PC-3 (cell line): ENCODE data around the gene TMEM132E. TPM values are rescaled to one million over a fixed set of nuclear protein-coding genes. Genes with fewer than 3 reads are reported as not detected.

ENCODE experiments used
- ATAC-seq: fragments of 200-7000 bp; cut with Tn5 transposase; 2 replicates; pipeline ENCODE4 v1.9.1; 2020; ENCODE audit warnings: mild to moderate bottlenecking, moderate library complexity
- BruUV-seq: library from RNA; stranded (reverse); fragments of 400-500 nt; replicated peaks from 2 replicates; lab custom pipeline; 2021; lab: Mats Ljungman, UMichigan
- CTCF ChIA-PET: fragments of 300-600 bp; sonication (Branson Sonifier 250); formaldehyde crosslinking; loops from one replicate; lab custom pipeline; 2022; ENCODE audit warnings: antibody characterized with exemption; lab: Charles Lee
- POLR2A ChIA-PET: fragments of 300-600 bp; sonication (Branson Sonifier 250); formaldehyde crosslinking; loops from one replicate; lab custom pipeline; 2022; ENCODE audit warnings: antibody characterized with exemption; ENCODE audit not compliant: unreplicated experiment; lab: Charles Lee
- DNase-seq: peaks from one replicate; pipeline ENCODE4 v3.0.0-alpha.2; 2015
- H2AFZ ChIP-seq: fragments of 300-600 bp; sonication (generic); 2 replicates; pipeline ENCODE4 v1.6.0; 2016; ENCODE audit warnings: antibody characterized with exemption, low read length
- H3F3A ChIP-seq: fragments of 300-600 bp; sonication (generic); one replicate; pipeline ENCODE4 v1.6.0; 2017; ENCODE audit warnings: antibody characterized with exemption, low read length, control low read depth, mild to moderate bottlenecking; ENCODE audit not compliant: unreplicated experiment
- H3K27ac ChIP-seq: fragments of 300-600 bp; sonication (generic); 2 replicates; pipeline ENCODE4 v1.5.1; 2016; ENCODE audit warnings: mild to moderate bottlenecking, low read length
- H3K27me3 ChIP-seq: fragments of 300-600 bp; sonication (generic); 2 replicates; pipeline ENCODE4 v1.6.1; 2016; ENCODE audit warnings: low read length, mixed read lengths
- H3K36me3 ChIP-seq: fragments of 300-600 bp; sonication (generic); 2 replicates; pipeline ENCODE4 v1.6.1; 2016; ENCODE audit warnings: low read depth, mixed run types, low read length, mixed read lengths
- H3K4me1 ChIP-seq: fragments of 300-600 bp; sonication (generic); 2 replicates; pipeline ENCODE4 v1.5.1; 2016; ENCODE audit warnings: low read length; ENCODE audit not compliant: insufficient read depth
- H3K4me2 ChIP-seq: fragments of 300-600 bp; sonication (generic); 2 replicates; pipeline ENCODE4 v1.6.0; 2016; ENCODE audit warnings: low read length
- H3K4me3 ChIP-seq: fragments of 300-600 bp; sonication (generic); 2 replicates; pipeline ENCODE4 v1.5.1; 2016; ENCODE audit warnings: mild to moderate bottlenecking, low read length, mixed read lengths
- H3K79me2 ChIP-seq: fragments of 300-600 bp; sonication (generic); 2 replicates; pipeline ENCODE4 v1.6.1; 2017; ENCODE audit warnings: low read length, mixed read lengths
- H3K9ac ChIP-seq: fragments of 300-600 bp; sonication (generic); 2 replicates; pipeline ENCODE4 v1.6.0; 2016; ENCODE audit warnings: mild to moderate bottlenecking, low read length
- H3K9me2 ChIP-seq: fragments of 300-600 bp; sonication (generic); replicated peaks from 2 replicates; pipeline ENCODE4 v1.6.1; 2016; ENCODE audit warnings: mixed run types, low read length, mixed read lengths
- H3K9me3 ChIP-seq: fragments of 300-600 bp; sonication (generic); 2 replicates; pipeline ENCODE4 v1.6.1; 2016; ENCODE audit warnings: low read length, mixed read lengths
- H4K20me1 ChIP-seq: fragments of 300-600 bp; sonication (generic); 2 replicates; pipeline ENCODE4 v1.6.1; 2016; ENCODE audit warnings: low read length, mixed read lengths
- EZH2 ChIP-seq: fragments of 300-600 bp; sonication (generic); IDR thresholded peaks from one replicate; pipeline ENCODE4 v1.6.1; 2017; ENCODE audit warnings: antibody characterized with exemption, mild to moderate bottlenecking, low read length; ENCODE audit not compliant: unreplicated experiment
- EZH2phosphoT487 ChIP-seq: fragments of 300-600 bp; sonication (generic); IDR thresholded peaks from 2 replicates; pipeline ENCODE4 v1.6.1; 2018; ENCODE audit warnings: mild to moderate bottlenecking, antibody characterized with exemption, low read length, borderline replicate concordance
- intact Hi-C: fragments of 100-400 bp; cut with micrococcal nuclease; formaldehyde crosslinking; loops from 2 replicates; pipeline ENCODE4 v1.9.0; 2023
- total RNA-seq: library from RNA; depleted of rRNA; stranded (reverse); fragments of >200 nt; gene quantifications from 2 replicates; pipeline ENCODE4 v1.2.3, GENCODE V29; 2014
- TF ChIP-seq, protein P1 (sequence below): fragments of 300-600 bp; sonication (generic); conservative IDR thresholded peaks from 2 replicates; pipeline ENCODE4 v1.5.1; 2017; ENCODE audit warnings: antibody characterized with exemption, low read depth, mild to moderate bottlenecking, low read length

Gene TMEM132E
- total RNA-seq, 1 experiment from 2014 or later, result not detected

DNA sequence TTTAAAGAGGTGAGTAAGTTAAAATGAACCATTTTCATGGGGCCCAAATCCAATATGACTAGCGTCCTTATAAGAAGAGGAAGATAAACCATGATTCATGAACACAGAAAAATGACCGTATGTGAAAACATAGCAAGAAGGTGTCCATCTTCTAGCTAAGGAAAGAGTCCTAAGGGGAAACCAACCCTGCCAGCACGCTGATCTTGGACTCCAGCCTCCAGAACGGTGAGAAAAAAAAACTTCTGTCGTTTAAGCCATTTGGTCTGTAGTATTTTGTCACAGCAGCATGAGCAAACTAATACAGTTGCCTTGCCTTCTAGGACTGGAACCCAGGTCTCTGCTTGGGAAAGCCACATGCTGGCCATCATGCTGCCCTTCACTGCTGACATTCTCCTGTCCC is 4.2 kb upstream of the TMEM132E start:
- H3K9me3 ChIP-seq, result no peaks in the 10 kb centered on the region
- no peaks in the 10 kb centered on the region for H3K79me2 ChIP-seq
- no peak for TF ChIP-seq EZH2
- TF ChIP-seq EZH2phosphoT487, result no peak
- TF ChIP-seq, protein P1, sequence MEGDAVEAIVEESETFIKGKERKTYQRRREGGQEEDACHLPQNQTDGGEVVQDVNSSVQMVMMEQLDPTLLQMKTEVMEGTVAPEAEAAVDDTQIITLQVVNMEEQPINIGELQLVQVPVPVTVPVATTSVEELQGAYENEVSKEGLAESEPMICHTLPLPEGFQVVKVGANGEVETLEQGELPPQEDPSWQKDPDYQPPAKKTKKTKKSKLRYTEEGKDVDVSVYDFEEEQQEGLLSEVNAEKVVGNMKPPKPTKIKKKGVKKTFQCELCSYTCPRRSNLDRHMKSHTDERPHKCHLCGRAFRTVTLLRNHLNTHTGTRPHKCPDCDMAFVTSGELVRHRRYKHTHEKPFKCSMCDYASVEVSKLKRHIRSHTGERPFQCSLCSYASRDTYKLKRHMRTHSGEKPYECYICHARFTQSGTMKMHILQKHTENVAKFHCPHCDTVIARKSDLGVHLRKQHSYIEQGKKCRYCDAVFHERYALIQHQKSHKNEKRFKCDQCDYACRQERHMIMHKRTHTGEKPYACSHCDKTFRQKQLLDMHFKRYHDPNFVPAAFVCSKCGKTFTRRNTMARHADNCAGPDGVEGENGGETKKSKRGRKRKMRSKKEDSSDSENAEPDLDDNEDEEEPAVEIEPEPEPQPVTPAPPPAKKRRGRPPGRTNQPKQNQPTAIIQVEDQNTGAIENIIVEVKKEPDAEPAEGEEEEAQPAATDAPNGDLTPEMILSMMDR, result no peak
- DNase-seq, result no peak
- H3K4me1 ChIP-seq, result no peaks in the 10 kb centered on the region
- H3F3A ChIP-seq, result no peaks in the 10 kb centered on the region
- H3K4me2 ChIP-seq, result no peak overlapping the region
- BruUV-seq, result no TSS peak
- no peak overlapping the region for H3K4me3 ChIP-seq
- no peaks in the 10 kb centered on the region for H3K36me3 ChIP-seq
- H4K20me1 ChIP-seq, result no peaks in the 10 kb centered on the region
- ATAC-seq, result no peak
- H3K27ac ChIP-seq, result no peak overlapping the region
- no peaks in the 10 kb centered on the region for H3K9me2 ChIP-seq
- ChIA-PET CTCF (no interaction called here), POLR2A (no interaction called here)
- no peak overlapping the region for H2AFZ ChIP-seq
- peaks cover 22% of the 10 kb centered on the region for H3K27me3 ChIP-seq
- H3K9ac ChIP-seq, result no peak overlapping the region
- intact Hi-C loops, result no loop called here

DNA sequence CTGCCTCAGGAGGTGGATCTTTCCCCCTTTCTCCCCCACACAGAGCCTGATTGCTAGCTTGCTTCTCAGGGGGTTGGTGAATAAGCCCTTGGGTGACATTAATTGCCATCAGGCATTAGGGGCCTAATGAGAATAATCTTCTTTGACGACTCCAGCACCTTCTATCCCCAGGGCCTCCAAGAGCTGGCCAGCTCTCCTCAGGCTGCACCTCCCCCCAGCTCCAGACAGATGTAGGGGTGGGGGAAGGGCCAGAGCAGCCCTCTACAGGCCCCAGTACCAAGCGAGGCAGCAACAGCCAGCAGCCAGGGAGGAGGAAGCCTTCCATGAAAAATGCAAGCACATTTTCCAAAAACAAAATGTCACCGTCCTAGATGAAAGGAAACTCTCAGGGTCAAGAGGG is 1.4 kb upstream of the TMEM132E start:
- Histone ChIP-seq H3K27me3 (peaks cover 50% of the 10 kb centered on the region), H2AFZ (no peak overlapping the region), H3K36me3 (no peaks in the 10 kb centered on the region), H3K9me2 (no peaks in the 10 kb centered on the region), H3K9me3 (no peaks in the 10 kb centered on the region), H3K9ac (no peak overlapping the region), H3K79me2 (no peaks in the 10 kb centered on the region), H3K27ac (no peak overlapping the region), H3F3A (no peaks in the 10 kb centered on the region), H3K4me2 (no peak overlapping the region), H3K4me1 (no peaks in the 10 kb centered on the region), H3K4me3 (no peak overlapping the region), H4K20me1 (no peaks in the 10 kb centered on the region)
- intact Hi-C loops, result no loop called here
- TF ChIP-seq EZH2 (no peak), EZH2phosphoT487 (no peak)
- TF ChIP-seq, protein P1, result no peak
- DNase-seq (no peak), ATAC-seq (no peak)
- ChIA-PET CTCF (no interaction called here), POLR2A (no interaction called here)
- BruUV-seq, result no TSS peak

DNA sequence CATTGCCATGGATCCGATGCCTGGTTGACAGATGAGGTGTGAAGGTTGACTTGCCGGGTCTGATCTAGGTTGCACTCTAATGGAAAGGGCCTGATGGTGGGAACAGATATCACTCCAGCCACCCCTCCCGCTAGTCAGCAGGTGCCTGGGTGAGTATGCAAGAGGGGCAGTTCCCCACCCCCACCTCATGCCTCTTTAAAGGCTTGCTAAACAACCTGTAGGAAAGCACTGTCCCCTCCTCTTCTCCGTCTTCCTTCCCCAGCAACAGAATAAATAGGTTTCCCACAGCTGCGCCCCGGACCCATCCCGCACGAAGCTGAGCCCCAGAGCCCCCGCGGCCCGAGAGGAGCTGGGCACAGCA is 746 bp upstream of the TMEM132E start:
- CTCF ChIA-PET, result no interaction called here
- Histone ChIP-seq H3F3A (no peaks in the 10 kb centered on the region), H3K79me2 (no peaks in the 10 kb centered on the region), H4K20me1 (no peaks in the 10 kb centered on the region), H3K27me3 (peaks cover 56% of the 10 kb centered on the region), H3K4me2 (no peak overlapping the region), H2AFZ (no peak overlapping the region), H3K4me3 (no peak overlapping the region), H3K36me3 (no peaks in the 10 kb centered on the region), H3K9me3 (no peaks in the 10 kb centered on the region), H3K9ac (no peak overlapping the region), H3K27ac (no peak overlapping the region), H3K9me2 (no peaks in the 10 kb centered on the region), H3K4me1 (no peaks in the 10 kb centered on the region)
- DNase-seq, result no peak
- no peak for ATAC-seq
- BruUV-seq, result no TSS peak
- POLR2A ChIA-PET, result no interaction called here
- intact Hi-C loops, result no loop called here
- TF ChIP-seq, protein P1, result no peak
- TF ChIP-seq EZH2 (no peak), EZH2phosphoT487 (no peak)
